ENCODE measurements around the gene CCDC3.

DNA sequence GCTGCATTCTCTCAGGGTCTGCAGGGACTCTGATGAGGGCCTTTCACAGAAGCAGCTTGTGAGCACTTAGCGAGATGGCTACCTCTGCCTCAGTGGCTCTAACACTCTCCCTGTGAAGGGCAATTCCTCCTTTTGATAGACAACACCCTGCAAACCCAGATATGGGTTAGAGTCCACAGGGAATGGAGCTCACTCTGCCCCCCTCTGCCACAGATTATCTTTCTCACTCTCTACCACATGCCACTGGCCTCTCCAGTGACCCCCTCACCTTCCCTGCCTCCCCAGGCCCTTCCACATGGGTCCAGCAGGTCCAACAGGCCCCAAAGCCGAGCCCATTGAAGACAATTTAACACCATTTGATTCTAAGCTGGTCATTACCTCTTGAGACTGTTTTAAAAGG lies 72.1 kb downstream of the CCDC3 start:
- TF ChIP-seq, protein P1, sequence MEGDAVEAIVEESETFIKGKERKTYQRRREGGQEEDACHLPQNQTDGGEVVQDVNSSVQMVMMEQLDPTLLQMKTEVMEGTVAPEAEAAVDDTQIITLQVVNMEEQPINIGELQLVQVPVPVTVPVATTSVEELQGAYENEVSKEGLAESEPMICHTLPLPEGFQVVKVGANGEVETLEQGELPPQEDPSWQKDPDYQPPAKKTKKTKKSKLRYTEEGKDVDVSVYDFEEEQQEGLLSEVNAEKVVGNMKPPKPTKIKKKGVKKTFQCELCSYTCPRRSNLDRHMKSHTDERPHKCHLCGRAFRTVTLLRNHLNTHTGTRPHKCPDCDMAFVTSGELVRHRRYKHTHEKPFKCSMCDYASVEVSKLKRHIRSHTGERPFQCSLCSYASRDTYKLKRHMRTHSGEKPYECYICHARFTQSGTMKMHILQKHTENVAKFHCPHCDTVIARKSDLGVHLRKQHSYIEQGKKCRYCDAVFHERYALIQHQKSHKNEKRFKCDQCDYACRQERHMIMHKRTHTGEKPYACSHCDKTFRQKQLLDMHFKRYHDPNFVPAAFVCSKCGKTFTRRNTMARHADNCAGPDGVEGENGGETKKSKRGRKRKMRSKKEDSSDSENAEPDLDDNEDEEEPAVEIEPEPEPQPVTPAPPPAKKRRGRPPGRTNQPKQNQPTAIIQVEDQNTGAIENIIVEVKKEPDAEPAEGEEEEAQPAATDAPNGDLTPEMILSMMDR (IDR thresholded peaks at IDR 0.05): no peak
- TF ChIP-seq POLR2A (IDR thresholded peaks at IDR 0.05): no peak
